Measurements from ENCODE around the gene GDNF.

GRCh38 chr5:37770786-37771185 is 69.1 kb downstream of the GDNF start:
- TF ChIP-seq CTCF (IDR thresholded peaks at IDR 0.05) (no peak), POLR2A (IDR thresholded peaks at IDR 0.05; ENCODE audit: low read depth) (no peak), POLR2AphosphoS5 (IDR thresholded peaks at IDR 0.05) (no peak), EP300 (IDR thresholded peaks at IDR 0.05) (no peak)
